Measurements from ENCODE around the gene RCOR1. TPM values are rescaled to one million over a fixed set of nuclear protein-coding genes. Genes with fewer than 3 reads are reported as not detected.

RCOR1 gene
- polyA plus RNA-seq, 2 of the 4 experiments (the other 2 are of a cell fraction), result 17.7 to 24.7 TPM

GRCh38 chr14:102568115-102568614 lies 24.3 kb upstream of the RCOR1 start:
- H3K4me2 ChIP-seq, result peak overlapping the region; percentile 79
- peak; percentile 94 to 99 for ATAC-seq
- TF ChIP-seq SMC3 (IDR thresholded peaks at IDR 0.05) (no peak), ESRRA (IDR thresholded peaks at IDR 0.05; ENCODE audit: borderline replicate concordance, low read length) (no peak), NR3C1 (IDR thresholded peaks at IDR 0.05) (no peak), USF2 (IDR thresholded peaks at IDR 0.05) (no peak), REST (IDR thresholded peaks at IDR 0.05) (no peak), BCL3 (IDR thresholded peaks at IDR 0.05) (no peak), CBX8 (IDR thresholded peaks at IDR 0.05) (no peak), JUN (IDR thresholded peaks at IDR 0.05) (no peak), HMGXB4 (CRISPR knock-in tag; IDR thresholded peaks at IDR 0.05; ENCODE audit: borderline replicate concordance) (no peak), ATOH8 (CRISPR knock-in tag; IDR thresholded peaks at IDR 0.05; ENCODE audit: low read depth) (no peak), ZFP36 (IDR thresholded peaks at IDR 0.05; ENCODE audit: borderline replicate concordance, partially characterized antibody) (no peak), ZC3H11A (IDR thresholded peaks at IDR 0.05) (no peak), MAFK (IDR thresholded peaks at IDR 0.05; ENCODE audit: partially characterized antibody) (no peak), CBX2 (IDR thresholded peaks at IDR 0.05; ENCODE audit: borderline replicate concordance, low read depth) (no peak), SREBF2 (IDR thresholded peaks at IDR 0.05) (no peak), FOSB (CRISPR knock-in tag; IDR thresholded peaks at IDR 0.05) (no peak), HEYL (CRISPR knock-in tag; IDR thresholded peaks at IDR 0.05) (no peak), CHD2 (IDR thresholded peaks at IDR 0.05; ENCODE audit: low read length, partially characterized antibody) (no peak), MYC (IDR thresholded peaks at IDR 0.05; ENCODE audit: borderline replicate concordance, low read length) (no peak), FOXS1 (CRISPR knock-in tag; IDR thresholded peaks at IDR 0.05) (no peak)
- POLR2A ChIA-PET, result interaction anchor here (0.6 to 1.5 kb wide), 2 partner anchors 44 to 207 kb away, joined by 3 to 4 read pairs; no protein-coding TSS in a partner anchor
- no peak for FAIRE-seq
- peaks cover 12% of the 10 kb centered on the region for H3K4me1 ChIP-seq
- DNase-seq (ENCODE audit: low read depth in 1 of 2, low spot score in 1 of 2), result peak; percentile 50 to 58
- H3K9me3 ChIP-seq, result no peaks in the 10 kb centered on the region
- CTCF ChIA-PET, result interaction anchor here (0.9 to 1.8 kb wide), 6 partner anchors 9 to 43 kb away, joined by 3 to 6 read pairs (median 4); no protein-coding TSS in a partner anchor
- H3K4me3 ChIP-seq, result 0 out of 3 replicates have a peak overlapping the region, but pooled peaks have one; percentile 17
- peak overlapping the region; percentile 66 to 86 for H3K27ac ChIP-seq
- 33% methylated on average over 7 of the region's 7 CpGs for WGBS (ENCODE audit: missing lambda C conversion rate)

Data from A549 (cell line).